ENCODE measurements around the gene TNFSF10.

The TNFSF10 gene

GRCh38 chr3:172466553-172467130 lies 56.6 kb downstream of the TNFSF10 start:
- no peak overlapping the region for H3K27ac ChIP-seq
- TF ChIP-seq ZFX (IDR thresholded peaks at IDR 0.05; ENCODE audit: borderline replicate concordance), result no peak
- TF ChIP-seq CTCF (IDR thresholded peaks at IDR 0.05), result no peak

- no peak for TF ChIP-seq CTCF (IDR thresholded peaks at IDR 0.05)
- TF ChIP-seq ZFX (IDR thresholded peaks at IDR 0.05; ENCODE audit: borderline replicate concordance), result no peak
- H3K27ac ChIP-seq, result no peak overlapping the region
Measured at GRCh38 chr3:172465281-172465680, 57.9 kb downstream of the TNFSF10 start.

GRCh38 chr3:172464306-172464705 lies 58.9 kb downstream of the TNFSF10 start:
- no peak for TF ChIP-seq ZFX (IDR thresholded peaks at IDR 0.05; ENCODE audit: borderline replicate concordance)
- no peak for TF ChIP-seq CTCF (IDR thresholded peaks at IDR 0.05)
- no peak overlapping the region for H3K27ac ChIP-seq

- no peak overlapping the region for H3K27ac ChIP-seq
- no peak for TF ChIP-seq ZFX (IDR thresholded peaks at IDR 0.05; ENCODE audit: borderline replicate concordance)
- peak; percentile 94 for TF ChIP-seq CTCF (IDR thresholded peaks at IDR 0.05)
Measured at GRCh38 chr3:172461530-172462138, 61.6 kb downstream of the TNFSF10 start.

- TF ChIP-seq ZFX (IDR thresholded peaks at IDR 0.05; ENCODE audit: borderline replicate concordance) (no peak), CTCF (IDR thresholded peaks at IDR 0.05) (no peak)
Measured at GRCh38 chr3:172456404-172456803, 66.8 kb downstream of the TNFSF10 start.

More at GRCh38 chr3:172456404-172456803, 66.8 kb downstream of the TNFSF10 start:
- no peak overlapping the region for H3K27ac ChIP-seq

Measured in 22Rv1 (cell line).